Subcutaneous abdominal adipose tissue (tissue), 5 donors: ENCODE results near the gene CEP76.
"Not testable (repeated sequence)": the region's sequence is repeated elsewhere in the genome, so short reads cannot be mapped to it uniquely, and the experiment has no call there.

Experiments used
- H3K27ac ChIP-seq: one replicate; pipeline ENCODE4 v1.7.0; 2013; ENCODE audit warnings: low read depth, mild to moderate bottlenecking, inconsistent platforms, low read length, moderate library complexity
- H3K27me3 ChIP-seq, 5 donors: one replicate each; pipeline ENCODE4 v1.7.0; 2013; ENCODE audit warnings: low read length in 5 of 5, inconsistent platforms in 1 of 5; ENCODE audit not compliant: control insufficient read depth in 5 of 5, insufficient read depth in 4 of 5
- H3K36me3 ChIP-seq, 5 donors: one replicate each; pipeline ENCODE4 v1.7.0; 2013; ENCODE audit warnings: low read length in 5 of 5; ENCODE audit not compliant: control insufficient read depth in 5 of 5, insufficient read depth in 5 of 5
- H3K4me1 ChIP-seq, 5 donors: one replicate each; pipeline ENCODE4 v1.7.0; 2013; ENCODE audit warnings: low read length in 5 of 5, mild to moderate bottlenecking in 3 of 5, moderate library complexity in 1 of 5; ENCODE audit not compliant: control insufficient read depth in 5 of 5, insufficient read depth in 5 of 5
- H3K4me3 ChIP-seq, 5 donors: one replicate each; pipeline ENCODE4 v1.7.0; 2013; ENCODE audit warnings: low read length in 5 of 5, low read depth in 1 of 5
- H3K9ac ChIP-seq, 5 donors: one replicate each; pipeline ENCODE4 v1.7.0; 2013; ENCODE audit warnings: low read length in 5 of 5, mild to moderate bottlenecking in 4 of 5, moderate library complexity in 3 of 5
- H3K9me3 ChIP-seq, 5 donors: one replicate each; pipeline ENCODE4 v1.7.0; 2013; ENCODE audit warnings: low read length in 5 of 5; ENCODE audit not compliant: control insufficient read depth in 5 of 5
- donor health status: healthy.
- donor health status: healthy.
- donor health status: healthy.
- donor health status: healthy.
- donor health status: healthy.

The CEP76 gene

GRCh38 chr18:12631831-12632477, 70.6 kb downstream of the CEP76 start:
- no peak overlapping the region for H3K9ac ChIP-seq
- H3K36me3 ChIP-seq: peaks cover 0 to 3% (median 0%) of the 10 kb centered on the region in 5 donors
- H3K9me3 ChIP-seq: no peaks in the 10 kb centered on the region
- H3K4me1 ChIP-seq: no peaks in the 10 kb centered on the region
- no peak overlapping the region for H3K27ac ChIP-seq
- H3K4me3 ChIP-seq: no peak overlapping the region
- no peaks in the 10 kb centered on the region for H3K27me3 ChIP-seq

- H3K27me3 ChIP-seq: no peaks in the 10 kb centered on the region
- no peak overlapping the region for H3K27ac ChIP-seq
- H3K9me3 ChIP-seq: no peaks in the 10 kb centered on the region
- H3K36me3 ChIP-seq: peaks cover 0 to 3% (median 0%) of the 10 kb centered on the region in 5 donors
- H3K4me1 ChIP-seq: peaks cover 0 to 1% (median under 1%) of the 10 kb centered on the region in 5 donors
- no peak overlapping the region for H3K9ac ChIP-seq
- H3K4me3 ChIP-seq: no peak overlapping the region
Measured at GRCh38 chr18:12630136-12630535, 72.4 kb downstream of the CEP76 start.

- Histone ChIP-seq H3K4me3 (no peak overlapping the region), H3K27ac (no peak overlapping the region), H3K4me1 (peaks cover 0 to 3% (median 2%) of the 10 kb centered on the region in 5 donors), H3K27me3 (no peaks in the 10 kb centered on the region), H3K9ac (no peak overlapping the region), H3K9me3 (no peaks in the 10 kb centered on the region), H3K36me3 (peaks cover 0 to 3% (median 0%) of the 10 kb centered on the region in 5 donors)
Measured at GRCh38 chr18:12628706-12629702, 73.5 kb downstream of the CEP76 start.

- not testable (repeated sequence) for H3K9me3 ChIP-seq, H3K36me3 ChIP-seq, H3K27me3 ChIP-seq, H3K9ac ChIP-seq, H3K4me3 ChIP-seq, H3K27ac ChIP-seq, H3K4me1 ChIP-seq
Measured at GRCh38 chr18:12627199-12627598, 75.3 kb downstream of the CEP76 start.

- Histone ChIP-seq H3K9me3 (no peaks in the 10 kb centered on the region), H3K9ac (no peak overlapping the region), H3K4me3 (no peak overlapping the region), H3K4me1 (peaks cover 0 to 3% (median 2%) of the 10 kb centered on the region in 5 donors), H3K36me3 (no peaks in the 10 kb centered on the region), H3K27ac (no peak overlapping the region), H3K27me3 (no peaks in the 10 kb centered on the region)
Measured at GRCh38 chr18:12625241-12625640, 77.3 kb downstream of the CEP76 start.
